Stimulated activated naive CD4-positive, alpha-beta T cell treated with Interleukin-2 at 50 U/mL for 16 hours (primary cell): ENCODE results near the gene GPATCH2.

Experiments
- DNase-seq: peaks from one replicate; lab custom pipeline; 2025; lab: John Stamatoyannopoulos, UW

GPATCH2 gene

DNA sequence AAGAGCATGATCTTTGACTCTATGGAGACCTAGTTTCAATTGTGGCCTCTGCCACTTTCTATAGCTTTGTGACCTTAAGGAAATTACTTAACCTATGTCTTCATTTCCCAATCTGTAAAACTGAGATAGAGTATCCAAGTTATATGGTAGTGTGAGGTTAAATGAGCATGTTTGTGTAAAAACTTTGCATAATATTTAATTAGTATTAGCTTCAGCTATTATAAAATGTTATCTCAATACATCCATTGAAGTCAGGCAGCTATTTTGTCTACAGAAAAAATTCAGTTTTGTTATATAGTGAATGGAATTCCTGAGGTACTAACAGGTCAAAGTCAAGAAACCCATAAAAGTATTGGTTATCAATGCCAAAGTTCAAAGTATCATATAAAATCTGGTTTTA lies 53.6 kb downstream of the GPATCH2 start:
- no peak for DNase-seq

DNA sequence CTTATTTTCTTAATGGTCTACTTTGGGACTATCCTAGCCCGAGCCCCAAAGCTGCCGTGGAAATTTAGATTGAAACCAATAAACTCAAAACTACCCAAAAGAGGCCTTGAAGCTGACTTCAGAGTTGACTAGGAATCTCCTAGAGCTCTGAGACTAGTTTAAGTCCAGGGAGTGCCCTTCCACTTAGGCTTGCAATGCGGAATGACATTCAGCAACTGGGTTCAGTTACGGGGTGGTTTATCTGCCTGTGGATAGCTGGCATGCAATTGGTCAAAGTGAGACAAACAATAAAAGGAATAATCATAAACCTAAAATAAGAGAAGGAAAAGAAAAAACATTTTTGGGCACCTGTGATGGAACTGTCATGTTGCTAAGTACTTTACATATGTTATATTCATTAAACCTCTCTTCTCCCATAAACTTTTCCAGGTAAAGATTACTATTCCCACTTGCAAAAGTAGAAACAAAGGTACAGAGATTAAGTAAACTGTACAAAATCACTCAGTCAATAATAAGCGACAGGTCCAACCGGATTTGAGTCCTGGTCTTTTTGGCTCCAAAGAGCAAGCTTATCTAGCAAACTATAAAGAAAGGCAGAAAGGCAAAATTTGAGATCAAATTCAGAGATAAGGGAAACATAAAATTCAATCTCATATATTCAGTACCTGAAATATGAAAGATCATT lies 56.5 kb downstream of the GPATCH2 start:
- DNase-seq, result no peak

GRCh38 chr1:217569021-217569420 lies 61.9 kb downstream of the GPATCH2 start:
- DNase-seq, result no peak

GRCh38 chr1:217568200-217568599 lies 62.7 kb downstream of the GPATCH2 start:
- DNase-seq, result no peak

DNA sequence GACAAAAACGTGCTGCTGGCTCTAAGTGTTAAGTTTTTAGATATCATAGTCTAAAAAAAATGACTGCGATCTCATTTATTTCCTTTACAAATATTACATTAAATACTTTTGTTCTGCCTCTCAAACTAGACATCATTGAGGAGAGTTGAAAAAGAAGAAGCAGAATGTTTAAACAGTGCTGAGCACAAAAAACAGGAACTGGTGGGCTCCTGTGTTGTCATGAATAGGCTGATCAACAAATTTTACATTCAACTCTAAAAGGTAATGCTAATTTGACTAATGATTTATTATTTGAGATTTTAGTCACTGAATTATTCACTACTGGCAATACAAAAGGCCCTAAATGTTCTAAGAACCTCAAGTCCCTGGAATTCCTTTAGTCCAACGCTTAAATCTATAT lies 66.1 kb downstream of the GPATCH2 start:
- DNase-seq, result no peak

GRCh38 chr1:217564207-217564606 lies 66.7 kb downstream of the GPATCH2 start:
- no peak for DNase-seq

DNA sequence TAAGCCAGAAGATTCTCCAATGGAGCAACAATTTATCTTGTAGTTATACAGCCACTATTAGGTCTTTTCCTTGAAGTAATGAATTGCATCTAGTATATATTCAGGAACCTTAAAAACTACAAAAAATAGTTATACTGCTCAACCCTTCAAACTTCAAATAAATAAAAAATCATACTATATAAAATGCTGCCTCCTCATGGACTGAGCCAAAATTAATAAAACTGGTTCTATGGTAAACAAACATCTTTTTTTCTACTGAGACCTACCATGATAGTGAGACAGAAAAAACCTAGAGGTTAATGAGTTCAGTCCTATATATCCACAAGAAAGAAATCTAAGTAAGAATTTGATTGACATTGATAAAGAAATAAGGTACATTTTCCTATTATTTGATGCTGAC lies 67.7 kb downstream of the GPATCH2 start:
- DNase-seq, result no peak

DNA sequence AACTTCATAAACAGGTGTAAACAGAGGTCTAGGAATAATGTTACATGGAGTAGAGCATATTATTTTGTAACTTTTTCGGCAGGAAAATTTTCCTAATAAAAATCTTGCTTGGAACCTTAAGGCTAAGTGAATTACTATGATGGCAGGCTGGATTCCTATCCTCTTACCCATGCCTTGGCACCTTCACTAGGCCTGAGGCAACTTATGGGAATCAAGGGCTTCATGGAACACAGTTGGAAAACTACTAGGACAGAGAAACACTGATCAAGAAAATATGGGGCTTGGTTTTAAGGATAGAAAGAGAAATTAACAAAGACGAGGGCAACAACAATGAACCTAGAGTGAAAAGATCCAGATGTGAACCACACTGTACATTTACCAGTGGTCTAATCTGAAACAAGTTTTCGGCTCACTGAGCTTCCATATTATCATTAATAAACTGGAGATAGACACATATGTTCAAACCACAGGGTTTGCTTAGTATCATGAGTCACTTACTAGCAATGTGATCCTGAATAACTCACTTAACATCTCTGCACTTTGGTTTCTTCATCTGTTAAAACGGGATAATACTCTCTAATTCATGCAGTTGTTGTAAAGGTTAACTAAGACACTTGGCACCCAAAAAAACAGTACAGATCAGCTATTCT lies 68.5 kb downstream of the GPATCH2 start:
- DNase-seq, result no peak

DNA sequence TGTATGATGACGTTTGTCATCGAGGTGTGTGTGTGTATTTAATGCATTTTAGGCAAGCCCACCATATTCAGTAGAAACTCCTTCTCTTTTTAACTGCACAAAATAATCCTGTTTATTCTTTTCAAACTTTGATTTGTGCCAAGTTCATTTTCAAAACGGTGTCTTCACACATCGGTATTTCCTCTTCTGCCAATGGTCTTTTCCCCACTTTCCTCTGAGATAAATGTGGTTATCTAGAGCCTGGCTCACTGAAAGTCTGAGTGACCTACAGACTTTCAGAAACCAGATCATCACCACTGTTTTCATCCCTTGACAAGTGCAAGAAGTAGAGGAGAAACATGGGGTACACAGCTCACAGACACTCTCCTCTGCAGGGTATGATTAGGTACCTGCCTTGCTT lies 69.4 kb downstream of the GPATCH2 start:
- DNase-seq, result no peak

- DNase-seq, result no peak
These were observed 76.0 kb downstream of the GPATCH2 start for GRCh38 chr1:217554849-217555248.

- no peak for DNase-seq
These were observed 76.9 kb downstream of the GPATCH2 start for GRCh38 chr1:217553949-217554509.

DNA sequence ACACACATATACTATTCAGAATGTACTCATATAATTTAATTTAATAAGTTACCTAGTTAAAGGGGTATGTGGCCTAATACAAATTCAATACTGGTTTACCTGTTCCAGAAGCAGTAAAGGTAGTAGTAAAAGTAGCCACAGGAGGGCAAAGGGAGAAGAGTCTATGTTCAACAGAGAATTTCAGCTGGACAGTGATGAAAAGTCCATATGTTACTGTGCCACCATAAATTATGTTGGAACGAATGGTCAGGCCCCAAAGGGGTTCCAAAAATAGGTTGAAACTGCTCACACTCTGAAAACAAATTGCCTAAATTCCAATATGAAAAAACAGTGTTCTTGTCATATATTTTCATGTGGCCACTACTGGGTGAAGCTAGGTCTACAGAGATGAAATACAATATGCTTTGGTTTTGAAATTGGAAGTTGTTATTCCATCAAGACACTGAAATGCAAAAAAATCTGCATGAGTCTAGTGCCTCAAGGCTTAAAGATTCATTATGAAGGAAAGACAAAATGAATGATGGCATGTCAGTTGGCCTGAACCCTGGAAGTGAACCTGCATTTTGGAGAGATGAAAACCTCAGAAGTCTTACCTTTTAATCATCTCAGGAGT lies 78.4 kb downstream of the GPATCH2 start:
- DNase-seq, result no peak

- DNase-seq, result no peak
These were observed 88.1 kb downstream of the GPATCH2 start for GRCh38 chr1:217542837-217543236.

DNA sequence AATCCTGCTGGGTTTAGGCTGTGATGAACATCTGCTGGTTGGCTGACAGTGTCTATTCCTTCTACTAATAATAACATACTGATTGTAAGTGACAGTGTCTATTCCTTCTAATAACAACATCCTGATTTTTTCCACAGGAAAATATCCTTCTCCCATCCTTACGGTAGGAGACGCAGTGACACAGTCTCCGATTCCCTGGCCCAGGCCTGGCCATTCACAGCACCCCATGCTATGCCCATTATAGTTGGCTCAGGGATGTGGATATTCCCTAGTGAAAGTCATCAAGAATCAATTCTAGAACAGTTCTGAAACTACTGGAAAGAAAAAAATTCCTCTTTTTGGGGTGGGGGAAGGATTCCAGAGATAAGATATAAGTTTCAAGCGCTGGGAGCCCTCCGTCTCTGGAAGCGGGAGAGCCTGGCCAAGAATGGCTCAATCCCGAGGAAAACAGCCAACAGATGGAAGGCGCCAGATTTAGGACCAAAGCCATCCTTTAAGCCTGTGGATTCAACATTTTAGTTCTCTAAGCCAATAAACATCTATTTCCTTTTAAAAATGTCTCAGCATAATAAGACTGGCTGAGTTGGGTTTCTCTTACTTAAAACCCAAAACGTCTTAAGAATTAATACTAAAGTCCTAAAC lies 88.6 kb downstream of the GPATCH2 start:
- DNase-seq, result no peak

DNA sequence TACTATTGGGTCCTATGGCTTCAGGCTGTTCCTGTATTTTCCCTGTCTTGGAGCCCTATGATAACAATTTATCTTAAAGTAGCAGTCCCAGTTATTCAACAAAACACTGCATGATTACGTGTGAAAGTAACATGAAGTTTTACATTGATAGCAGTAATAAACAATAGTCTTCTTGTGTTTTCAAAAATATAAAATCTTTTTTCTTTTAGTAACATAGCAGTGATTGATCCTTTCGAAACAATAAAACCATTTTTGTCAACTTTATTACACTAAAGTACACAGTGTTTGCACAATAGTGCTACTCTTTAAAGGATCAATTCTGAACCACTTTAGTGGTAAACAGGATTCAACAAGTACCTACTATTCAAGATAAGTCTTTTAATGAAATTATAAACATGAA lies 90.6 kb downstream of the GPATCH2 start:
- DNase-seq, result no peak

- DNase-seq, result no peak
These were observed 91.4 kb downstream of the GPATCH2 start for GRCh38 chr1:217539510-217539909.

DNA sequence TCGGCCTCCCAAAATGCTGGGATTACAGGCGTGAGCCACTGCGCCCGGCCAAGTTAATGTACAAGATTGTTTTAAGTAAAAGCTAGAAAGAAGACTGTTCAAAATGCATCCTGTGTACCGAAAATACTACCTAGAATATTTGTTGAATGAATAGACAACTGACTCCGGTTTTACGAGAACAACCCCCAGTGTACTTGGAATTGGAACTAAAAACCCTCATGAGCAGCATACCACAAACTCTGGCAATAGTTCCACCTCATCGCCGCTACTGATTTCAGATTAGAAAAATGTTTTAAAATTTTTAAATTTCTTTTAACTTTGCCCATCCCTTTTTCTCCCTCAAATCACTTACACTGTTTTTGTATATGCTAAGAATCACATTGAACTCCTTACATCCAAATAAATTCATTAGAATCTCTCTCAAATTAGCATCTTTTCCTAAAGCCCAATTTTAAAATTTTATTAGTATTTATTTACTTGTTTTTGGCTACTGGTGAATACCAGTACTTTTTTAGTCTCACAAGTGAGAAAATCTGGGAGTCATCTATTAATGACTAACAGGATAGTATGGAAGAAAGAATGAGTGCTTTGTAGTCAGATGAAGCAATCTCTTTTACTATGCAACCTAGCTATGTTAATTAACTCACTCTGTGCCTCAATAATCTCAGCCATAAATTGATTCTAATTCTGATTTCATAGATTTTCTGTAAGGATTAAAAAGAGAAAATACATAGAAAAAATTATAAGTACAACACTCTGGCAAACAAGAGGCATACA lies 95.1 kb downstream of the GPATCH2 start:
- no peak for DNase-seq

DNA sequence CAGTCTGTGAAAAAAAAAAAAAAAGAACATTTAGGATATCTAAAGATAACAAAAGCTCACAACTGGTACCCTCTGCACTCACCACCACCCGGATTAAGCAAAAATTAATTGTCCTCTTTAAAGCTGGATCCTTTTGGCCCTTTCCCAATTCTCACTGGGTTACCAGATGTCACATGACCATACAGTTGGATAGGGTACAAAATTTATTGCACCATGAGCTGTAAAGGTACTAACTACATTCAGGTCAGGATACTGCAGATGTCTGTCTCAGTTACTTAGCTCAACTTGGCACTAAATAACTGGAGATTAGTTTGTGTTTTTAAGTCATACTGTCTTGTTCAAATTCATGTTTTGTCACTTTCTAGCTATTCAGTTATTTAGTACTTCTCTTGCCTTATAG lies 96.3 kb downstream of the GPATCH2 start:
- no peak for DNase-seq

- no peak for DNase-seq
These were observed 102.6 kb downstream of the GPATCH2 start for GRCh38 chr1:217528271-217528670.

- no peak for DNase-seq
These were observed 103.7 kb downstream of the GPATCH2 start for GRCh38 chr1:217527151-217527550.

DNA sequence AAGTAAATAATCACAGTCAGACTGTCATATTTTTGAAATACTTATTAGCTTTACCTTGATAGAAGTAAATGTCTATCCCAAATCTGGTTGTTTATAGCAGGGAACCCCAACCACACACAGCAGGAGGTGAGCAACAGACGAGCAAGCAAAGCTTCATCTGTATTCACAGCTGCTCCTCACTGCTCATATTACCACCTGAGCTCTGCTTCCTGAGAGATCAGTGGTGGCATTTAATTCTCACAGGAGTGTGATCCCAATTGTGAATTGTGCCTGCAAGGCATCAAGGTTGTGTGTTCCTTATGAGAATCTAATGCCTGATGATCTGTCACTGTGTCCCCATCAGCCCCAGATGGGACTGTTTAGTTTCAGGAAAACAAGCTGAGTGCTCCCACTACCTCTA lies 104.3 kb downstream of the GPATCH2 start:
- DNase-seq, result no peak
